ENCODE results near the gene BLTP1. TPM values are rescaled to one million over a fixed set of nuclear protein-coding genes. Genes with fewer than 3 reads are reported as not detected.

BLTP1 gene
- total RNA-seq, 1 donor from 2014 or later = 122 TPM

DNA sequence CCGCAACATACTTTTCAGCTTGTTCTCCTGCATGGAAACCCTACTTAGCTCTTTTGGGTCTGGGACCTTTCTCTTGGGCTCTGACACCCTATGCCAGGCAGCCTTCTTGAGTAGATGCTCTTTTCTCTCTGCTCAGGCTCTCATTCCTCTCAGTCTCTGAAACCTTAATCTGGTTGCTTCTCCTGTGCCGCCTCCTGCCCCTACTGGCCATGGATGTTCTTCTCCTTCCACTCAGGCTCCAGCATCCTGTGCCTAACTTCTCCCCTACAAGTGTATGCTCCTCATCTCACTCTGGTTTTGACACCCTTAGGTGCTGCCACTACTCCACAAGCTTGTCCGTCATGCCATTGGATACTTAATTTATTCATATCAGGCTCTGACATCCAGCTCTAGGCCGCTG is 15.2 kb downstream of the BLTP1 start:
- no peak for DNase-seq (ENCODE audit: low read depth)

- DNase-seq (ENCODE audit: low read depth) = no peak
These were observed 18.6 kb downstream of the BLTP1 start for GRCh38 chr4:122170775-122171174.

DNA sequence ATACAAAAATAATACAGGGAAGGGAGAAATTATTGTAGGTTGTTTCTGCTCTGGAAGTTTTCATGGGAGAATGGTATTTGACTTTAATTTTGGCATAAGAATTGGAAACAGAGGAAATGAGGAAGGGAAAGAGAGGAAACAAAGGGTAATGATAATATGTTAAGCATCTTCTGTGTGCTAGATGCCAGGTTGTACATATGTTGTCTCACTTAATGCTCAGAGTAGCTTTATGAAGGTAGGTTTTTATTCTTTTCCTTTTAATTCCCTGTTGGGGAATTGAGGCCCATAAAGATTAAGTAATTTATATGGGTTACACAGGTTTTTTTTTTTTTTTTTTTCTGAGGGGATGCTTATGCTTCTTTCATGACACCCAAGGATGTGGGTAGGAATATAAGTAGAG is 19.2 kb downstream of the BLTP1 start:
- no peak for DNase-seq (ENCODE audit: low read depth)

- no peak for DNase-seq (ENCODE audit: low read depth)
These were observed 20.1 kb downstream of the BLTP1 start for GRCh38 chr4:122172266-122172665.

- no peak for DNase-seq (ENCODE audit: low read depth)
These were observed 26.8 kb downstream of the BLTP1 start for GRCh38 chr4:122178961-122179360.

DNA sequence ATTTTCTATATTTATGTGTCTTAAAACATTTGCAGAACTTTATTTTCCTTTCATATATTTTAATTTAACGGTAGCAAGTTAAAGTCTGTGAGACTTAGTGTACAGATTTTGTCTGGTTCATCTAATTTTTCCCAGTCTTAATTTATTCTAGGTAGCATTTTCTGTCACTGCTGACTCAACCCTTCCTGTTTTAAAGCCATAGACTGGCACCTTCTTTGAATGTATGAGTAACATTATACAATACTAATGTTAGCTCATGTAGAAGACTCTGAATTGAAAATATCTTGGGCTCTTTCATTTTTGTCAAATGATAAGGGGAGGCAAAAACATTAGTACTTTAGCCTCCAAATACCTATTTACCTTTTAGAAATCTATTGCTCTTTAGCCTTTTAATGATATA is 43.6 kb downstream of the BLTP1 start:
- peak; percentile 2 for DNase-seq (ENCODE audit: low read depth)

Other genes with a start within 250 kb of the BLTP1 start
- gene TRPC3, start 200.3 kb upstream of the BLTP1 start, total RNA-seq = not detected in 2 replicates
- not detected in 2 replicates for gene ADAD1, start 226.7 kb downstream of the BLTP1 start, total RNA-seq